Right lobe of liver (tissue), 4 donors: ENCODE measurements around the gene P4HA2.

Experiments
- POLR2A ChIP-seq: fragments of 450-650 bp; IDR thresholded peaks from one replicate; pipeline ENCODE4 v1.6.1; 2017; ENCODE audit warnings: antibody characterized with exemption, mild to moderate bottlenecking
- TF ChIP-seq, protein P1 (sequence below), 4 donors: fragments of 200-600 bp in 3 of 4; fragments of 450-650 bp in 1 of 4; IDR thresholded peaks; one replicate each; pipeline versions ENCODE4 v1.5.1 to v1.8.0; 2016 to 2022; ENCODE audit warnings: antibody characterized with exemption in 4 of 4, mild to moderate bottlenecking in 2 of 4
- donor health status: DM: no; HTN: no; CAD: no.
- donor health status: DM: no; HTN: no; CAD: no.
- donor health status: DM: no; HTN: yes; CAD: no.

DNA sequence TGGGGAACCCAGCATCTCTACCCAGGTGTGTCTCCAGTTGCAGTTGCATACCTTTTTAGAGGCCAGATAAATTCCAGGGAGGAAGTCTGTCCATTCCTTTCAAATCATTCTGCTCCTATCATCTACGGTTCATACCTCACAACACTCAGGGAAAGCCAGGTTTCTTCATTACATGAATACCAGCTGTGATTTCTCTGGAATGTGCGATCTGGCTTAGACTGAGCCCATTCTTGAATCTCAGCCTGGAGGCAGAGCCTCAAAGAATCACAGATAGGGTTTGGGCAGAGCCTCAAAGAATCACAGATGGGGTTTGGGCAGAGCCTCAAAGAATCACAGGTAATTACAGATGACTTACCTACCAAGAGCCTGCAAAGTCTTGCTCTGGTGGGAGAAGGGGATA is 7.2 kb downstream of the P4HA2 start:
- TF ChIP-seq, protein P1, sequence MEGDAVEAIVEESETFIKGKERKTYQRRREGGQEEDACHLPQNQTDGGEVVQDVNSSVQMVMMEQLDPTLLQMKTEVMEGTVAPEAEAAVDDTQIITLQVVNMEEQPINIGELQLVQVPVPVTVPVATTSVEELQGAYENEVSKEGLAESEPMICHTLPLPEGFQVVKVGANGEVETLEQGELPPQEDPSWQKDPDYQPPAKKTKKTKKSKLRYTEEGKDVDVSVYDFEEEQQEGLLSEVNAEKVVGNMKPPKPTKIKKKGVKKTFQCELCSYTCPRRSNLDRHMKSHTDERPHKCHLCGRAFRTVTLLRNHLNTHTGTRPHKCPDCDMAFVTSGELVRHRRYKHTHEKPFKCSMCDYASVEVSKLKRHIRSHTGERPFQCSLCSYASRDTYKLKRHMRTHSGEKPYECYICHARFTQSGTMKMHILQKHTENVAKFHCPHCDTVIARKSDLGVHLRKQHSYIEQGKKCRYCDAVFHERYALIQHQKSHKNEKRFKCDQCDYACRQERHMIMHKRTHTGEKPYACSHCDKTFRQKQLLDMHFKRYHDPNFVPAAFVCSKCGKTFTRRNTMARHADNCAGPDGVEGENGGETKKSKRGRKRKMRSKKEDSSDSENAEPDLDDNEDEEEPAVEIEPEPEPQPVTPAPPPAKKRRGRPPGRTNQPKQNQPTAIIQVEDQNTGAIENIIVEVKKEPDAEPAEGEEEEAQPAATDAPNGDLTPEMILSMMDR (IDR thresholded peaks at IDR 0.05), result no peak
- TF ChIP-seq POLR2A, result no peak
